Gastrocnemius medialis (tissue), 4 donors: ENCODE measurements around the gene NFIA. TPM values are rescaled to one million over a fixed set of nuclear protein-coding genes. Genes with fewer than 3 reads are reported as not detected.
A peak's percentile ranks its signal among the peaks of the same experiment; 100 is the strongest.

Source experiments
- ATAC-seq, 2 donors: fragments of 150-250 bp; one replicate each; pipeline ENCODE4 v1.9.1; 2016
- DNase-seq, 2 donors: peaks; one replicate each; pipeline ENCODE4 v3.0.0-alpha.2; 2019
- H3K27ac ChIP-seq, 4 donors: fragments of 200-600 bp; sonication (generic); 1 replicate in 1 of 4; 2 replicates in 3 of 4; pipeline ENCODE4 v1.5.1; 2016 to 2018; ENCODE audit warnings: mild to moderate bottlenecking in 2 of 4, moderate library complexity in 1 of 4
- H3K27me3 ChIP-seq, 3 donors: fragments of 200-600 bp; sonication (generic) in 2 of 3; 1 replicate in 1 of 3; 2 replicates in 2 of 3; pipeline versions ENCODE4 v1.5.1 to v1.6.0; 2016 to 2019; ENCODE audit warnings: mild to moderate bottlenecking in 1 of 3, moderate library complexity in 1 of 3
- H3K36me3 ChIP-seq, 2 donors: fragments of 200-600 bp; sonication (generic) in 1 of 2; one replicate each; pipeline ENCODE4 v1.5.1; 2017 to 2018
- H3K4me1 ChIP-seq, 2 donors: fragments of 200-600 bp; sonication (generic) in 1 of 2; one replicate each; pipeline ENCODE4 v1.5.1; 2016 to 2017; ENCODE audit warnings: mild to moderate bottlenecking in 2 of 2
- H3K4me3 ChIP-seq, 4 donors: fragments of 200-600 bp; sonication (generic) in 3 of 4; 1 replicate in 1 of 4; 2 replicates in 3 of 4; pipeline ENCODE4 v1.5.1; 2016 to 2019; ENCODE audit warnings: mild to moderate bottlenecking in 2 of 4
- H3K9me3 ChIP-seq, 3 donors: fragments of 200-600 bp; sonication (generic) in 2 of 3; 1 replicate in 1 of 3; 2 replicates in 2 of 3; pipeline ENCODE4 v1.5.1; 2016 to 2019
- CTCF ChIP-seq, 5 experiments: fragments of 450-650 bp in 3 of 5; fragments of 200-600 bp in 2 of 5; sonication (generic) in 2 of 5; IDR thresholded peaks in 4 of 5; conservative IDR thresholded peaks in 1 of 5; 1 replicate in 4 of 5; 2 replicates in 1 of 5; pipeline ENCODE4 v1.5.1; 2016 to 2019; ENCODE audit warnings: antibody characterized with exemption in 5 of 5, mild to moderate bottlenecking in 3 of 5, moderate library complexity in 3 of 5
- POLR2A ChIP-seq, 2 donors: fragments of 450-650 bp; IDR thresholded peaks; one replicate each; pipeline ENCODE4 v1.6.1; 2017; ENCODE audit warnings: antibody characterized with exemption in 2 of 2, mild to moderate bottlenecking in 2 of 2, moderate library complexity in 2 of 2
- in situ Hi-C, 4 donors: fragments of 200-750 bp; cut with MboI; loops; one replicate each; pipeline versions ENCODE4 v1.15.0 to v1.8.0; 2017; ENCODE audit warnings: low sequenced_read_pairs in 4 of 4
- intact Hi-C: fragments of 100-400 bp; cut with DNase I; formaldehyde crosslinking; loops from one replicate; pipeline ENCODE4 v1.15.1; 2023; ENCODE audit warnings: low total_unique reads
- total RNA-seq, 4 donors: library from RNA; depleted of rRNA; stranded (reverse); fragments of >200 nt; gene quantifications; one replicate each; pipeline versions ENCODE4 v1.1.0 to v1.2.3, GENCODE V29; 2016

Gene NFIA
- total RNA-seq, 4 donors from 2014 or later, result 12.9 to 27.0 (median 26.6) TPM

GRCh38 chr1:61093525-61094137 is 11.3 kb downstream of the NFIA start:
- in situ Hi-C loops, result no loop called here
- DNase-seq, result no peak
- peak overlapping the region; percentile 90 to 96 (median 95) for H3K27ac ChIP-seq
- H3K36me3 ChIP-seq, result no peaks in the 10 kb centered on the region
- H3K4me3 ChIP-seq, result peak overlapping the region; percentile 35 to 38 (median 37)
- intact Hi-C loops, result no loop called here
- TF ChIP-seq CTCF (IDR thresholded peaks at IDR 0.05 in 4 of 5, conservative IDR thresholded peaks at IDR 0.05 in 1 of 5) (no peak), POLR2A (IDR thresholded peaks at IDR 0.05) (no peak)
- no peaks in the 10 kb centered on the region for H3K9me3 ChIP-seq
- peak; percentile 35 to 46 for ATAC-seq
- H3K27me3 ChIP-seq, result no peaks in the 10 kb centered on the region
- peaks cover 79 to 82% of the 10 kb centered on the region in 2 donors for H3K4me1 ChIP-seq

GRCh38 chr1:61094677-61095469 is 12.5 kb downstream of the NFIA start:
- DNase-seq (no peak), ATAC-seq (peak in 1 of 2 donors; percentile 34)
- Histone ChIP-seq H3K4me1 (peaks cover 76 to 81% of the 10 kb centered on the region in 2 donors), H3K27ac (peak overlapping the region; percentile 90 to 96 (median 95)), H3K4me3 (peak overlapping the region; percentile 35 to 38 (median 37)), H3K9me3 (no peaks in the 10 kb centered on the region), H3K27me3 (no peaks in the 10 kb centered on the region), H3K36me3 (no peaks in the 10 kb centered on the region)
- in situ Hi-C loops (no loop called here), intact Hi-C loops (no loop called here)
- TF ChIP-seq POLR2A (IDR thresholded peaks at IDR 0.05) (no peak), CTCF (IDR thresholded peaks at IDR 0.05 in 4 of 5, conservative IDR thresholded peaks at IDR 0.05 in 1 of 5) (no peak)

GRCh38 chr1:61095470-61095812 is 13.1 kb downstream of the NFIA start:
- no peaks in the 10 kb centered on the region for H3K36me3 ChIP-seq
- in situ Hi-C loops, result no loop called here
- peak overlapping the region in 3 of 4 donors; percentile 37 to 38 (median 37) for H3K4me3 ChIP-seq
- no peaks in the 10 kb centered on the region for H3K9me3 ChIP-seq
- peak overlapping the region; percentile 90 to 96 (median 95) for H3K27ac ChIP-seq
- H3K4me1 ChIP-seq, result peaks cover 73 to 82% of the 10 kb centered on the region in 2 donors
- DNase-seq (no peak), ATAC-seq (no peak)
- intact Hi-C loops, result no loop called here
- TF ChIP-seq CTCF (IDR thresholded peaks at IDR 0.05 in 4 of 5, conservative IDR thresholded peaks at IDR 0.05 in 1 of 5) (no peak), POLR2A (IDR thresholded peaks at IDR 0.05) (no peak)
- no peaks in the 10 kb centered on the region for H3K27me3 ChIP-seq

- TF ChIP-seq POLR2A (IDR thresholded peaks at IDR 0.05), result no peak
- TF ChIP-seq CTCF (IDR thresholded peaks at IDR 0.05 in 4 of 5, conservative IDR thresholded peaks at IDR 0.05 in 1 of 5), result no peak
- in situ Hi-C loops, result no loop called here
Measured at GRCh38 chr1:61097317-61097716, 15.0 kb downstream of the NFIA start.

More at GRCh38 chr1:61097317-61097716, 15.0 kb downstream of the NFIA start:
- H3K27ac ChIP-seq, result peak overlapping the region; percentile 19 to 82 (median 32)
- DNase-seq (no peak), ATAC-seq (no peak)
- peaks cover 64 to 80% of the 10 kb centered on the region in 2 donors for H3K4me1 ChIP-seq
- intact Hi-C loops, result no loop called here
- H3K4me3 ChIP-seq, result no peak overlapping the region
- H3K9me3 ChIP-seq, result no peaks in the 10 kb centered on the region
- H3K36me3 ChIP-seq, result no peaks in the 10 kb centered on the region
- no peaks in the 10 kb centered on the region for H3K27me3 ChIP-seq
